WTC11 (cell line): Measurements from ENCODE around the gene ZNF217. TPM values are rescaled to one million over a fixed set of nuclear protein-coding genes. Genes with fewer than 3 reads are reported as not detected.
"Not testable (repeated sequence)": the region's sequence is repeated elsewhere in the genome, so short reads cannot be mapped to it uniquely, and the experiment has no call there.

Experiments used
- ATAC-seq: fragments of 200-7000 bp; cut with Tn5 transposase; 2 replicates; pipeline ENCODE4 v1.10.0; 2021; ENCODE audit warnings: mild to moderate bottlenecking, moderate library complexity
- CTCF ChIA-PET: fragments of 300-600 bp; sonication (Branson Sonifier 250); formaldehyde crosslinking; loops from one replicate; lab custom pipeline; 2021; ENCODE audit warnings: antibody characterized with exemption; lab: Charles Lee
- POLR2A ChIA-PET: fragments of 350-600 bp; sonication (Branson Sonifier 250); formaldehyde crosslinking; loops from one replicate; lab custom pipeline; 2021; ENCODE audit warnings: antibody characterized with exemption; lab: Charles Lee
- DNase-seq: peaks from one replicate; pipeline ENCODE4 v3.0.0; 2021; ENCODE audit warnings: low spot score
- H3K27ac Mint-ChIP-seq: 2 replicates; pipeline ENCODE4 v1.8.0; 2021; ENCODE audit warnings: mixed read lengths
- H3K27me3 Mint-ChIP-seq: 2 replicates; pipeline ENCODE4 v1.8.0; 2021; ENCODE audit warnings: low read depth, mild to moderate bottlenecking, moderate library complexity, mixed read lengths
- H3K36me3 Mint-ChIP-seq: 2 replicates; pipeline ENCODE4 v1.8.0; 2021; ENCODE audit warnings: mixed read lengths
- H3K4me1 Mint-ChIP-seq: 2 replicates; pipeline ENCODE4 v1.8.0; 2022; ENCODE audit warnings: mixed read lengths
- H3K4me3 Mint-ChIP-seq: 2 replicates; pipeline ENCODE4 v1.8.0; 2021; ENCODE audit warnings: mild to moderate bottlenecking, moderate library complexity, mixed read lengths
- H3K9me3 Mint-ChIP-seq: 2 replicates; pipeline ENCODE4 v1.8.0; 2021; ENCODE audit warnings: mixed read lengths
- CBFB ChIP-seq: sonication (generic); formaldehyde crosslinking; IDR thresholded peaks from 2 replicates; pipeline ENCODE4 v1.8.1; 2022; ENCODE audit warnings: mild to moderate bottlenecking, low read depth, missing genetic modification reagents
- CDX4 ChIP-seq: fragments of 250-450 bp; sonication (Bioruptor Pico); IDR thresholded peaks from 2 replicates; pipeline ENCODE4 v1.9.0; 2021; ENCODE audit warnings: moderate library complexity, mild to moderate bottlenecking, inconsistent platforms, borderline replicate concordance
- FOXJ3 ChIP-seq: sonication (generic); formaldehyde crosslinking; IDR thresholded peaks from 2 replicates; pipeline ENCODE4 v1.9.0; 2021; ENCODE audit warnings: missing genetic modification reagents, mild to moderate bottlenecking, borderline replicate concordance
- GABPB1 ChIP-seq: sonication (generic); formaldehyde crosslinking; IDR thresholded peaks from 2 replicates; pipeline ENCODE4 v1.8.1; 2023; ENCODE audit warnings: mild to moderate bottlenecking, missing genetic modification reagents
- HMGA2 ChIP-seq: fragments of 250-450 bp; sonication (Bioruptor Pico); IDR thresholded peaks from 2 replicates; pipeline ENCODE4 v1.4.0; 2021; ENCODE audit warnings: mild to moderate bottlenecking, moderate library complexity
- IRF2 ChIP-seq: sonication (generic); formaldehyde crosslinking; IDR thresholded peaks from 2 replicates; pipeline ENCODE4 v1.8.0; 2022; ENCODE audit warnings: low read depth, missing genetic modification reagents, borderline replicate concordance
- JAZF1 ChIP-seq: fragments of 250-450 bp; sonication (Bioruptor Pico); IDR thresholded peaks from 2 replicates; pipeline ENCODE4 v1.9.0; 2021; ENCODE audit warnings: moderate library complexity, mild to moderate bottlenecking, inconsistent platforms
- MYBL2 ChIP-seq: sonication (generic); formaldehyde crosslinking; IDR thresholded peaks from 2 replicates; pipeline ENCODE4 v1.8.1; 2023; ENCODE audit warnings: mild to moderate bottlenecking, moderate library complexity, missing genetic modification reagents
- NFE2L1 ChIP-seq: sonication (generic); formaldehyde crosslinking; IDR thresholded peaks from 2 replicates; pipeline ENCODE4 v1.8.1; 2023; ENCODE audit warnings: missing genetic modification reagents
- NR3C1 ChIP-seq: sonication (generic); formaldehyde crosslinking; conservative IDR thresholded peaks from 2 replicates; pipeline ENCODE4 v1.8.1; 2023; ENCODE audit warnings: low read depth, mild to moderate bottlenecking, missing genetic modification reagents
- STAT6 ChIP-seq: sonication (generic); formaldehyde crosslinking; conservative IDR thresholded peaks from 2 replicates; pipeline ENCODE4 v1.8.1; 2023; ENCODE audit warnings: mild to moderate bottlenecking, low read depth, missing genetic modification reagents, moderate library complexity
- TCF7 ChIP-seq: sonication (generic); formaldehyde crosslinking; IDR thresholded peaks from 2 replicates; pipeline ENCODE4 v1.8.0; 2022; ENCODE audit warnings: mild to moderate bottlenecking, low read depth, missing genetic modification reagents, moderate library complexity
- TEAD1 ChIP-seq: sonication (generic); formaldehyde crosslinking; IDR thresholded peaks from 2 replicates; pipeline ENCODE4 v1.8.0; 2022; ENCODE audit warnings: mild to moderate bottlenecking, missing genetic modification reagents
- ZNF121 ChIP-seq: sonication (generic); formaldehyde crosslinking; IDR thresholded peaks from 2 replicates; pipeline ENCODE4 v1.8.0; 2023; ENCODE audit warnings: missing genetic modification reagents
- ZNF416 ChIP-seq: fragments of 250-450 bp; sonication (Bioruptor Pico); IDR thresholded peaks from 2 replicates; pipeline ENCODE4 v1.9.0; 2021; ENCODE audit warnings: mild to moderate bottlenecking, inconsistent platforms
- total RNA-seq: library from RNA; stranded (reverse); gene quantifications from 3 replicates; pipeline ENCODE4 v1.2.3, GENCODE V29; 2021
- TF ChIP-seq, protein P1 (sequence below): sonication (generic); formaldehyde crosslinking; IDR thresholded peaks from 2 replicates; pipeline ENCODE4 v1.8.1; 2022; ENCODE audit warnings: mild to moderate bottlenecking, moderate library complexity, missing genetic modification reagents
- TF ChIP-seq, protein P2 (sequence below): sonication (generic); formaldehyde crosslinking; IDR thresholded peaks from 2 replicates; pipeline ENCODE4 v1.8.0; 2023; ENCODE audit warnings: missing genetic modification reagents
- TF ChIP-seq, protein P3 (sequence below): fragments of 250-450 bp; sonication (Bioruptor Pico); IDR thresholded peaks from 2 replicates; pipeline ENCODE4 v1.8.0; 2021; ENCODE audit warnings: mild to moderate bottlenecking

ZNF217 gene
- total RNA-seq, 1 experiment from 2014 or later: 75.6 TPM

GRCh38 chr20:53631909-53632662 is 38.4 kb upstream of the ZNF217 start (continued):
- TF ChIP-seq HMGA2 (CRISPR knock-in tag): no peak

DNA sequence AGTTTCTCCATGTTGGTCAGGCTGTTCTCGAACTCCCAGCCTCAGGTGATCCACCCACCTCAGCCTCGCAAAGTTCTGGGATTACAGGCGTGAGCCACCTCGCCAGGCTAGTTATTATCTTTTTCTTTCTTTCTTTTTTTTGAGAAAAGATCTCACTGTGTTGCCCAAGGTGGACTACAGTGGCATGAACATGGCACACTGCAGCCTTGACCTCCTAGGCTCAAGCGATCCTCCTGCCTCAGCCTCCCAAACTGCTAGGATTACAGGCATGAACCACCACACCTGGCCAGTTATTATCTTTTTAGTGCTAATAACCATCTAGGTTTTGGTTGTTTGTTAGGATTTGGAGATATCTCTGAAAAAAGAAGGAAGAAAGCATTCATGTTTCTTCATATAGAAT is 35.8 kb upstream of the ZNF217 start:
- POLR2A ChIA-PET: no interaction called here
- DNase-seq (no peak), ATAC-seq (no peak)
- Mint-ChIP-seq H3K4me1 (no peaks in the 10 kb centered on the region), H3K9me3 (no peaks in the 10 kb centered on the region), H3K27ac (no peak overlapping the region), H3K4me3 (no peak overlapping the region), H3K36me3 (no peaks in the 10 kb centered on the region), H3K27me3 (no peaks in the 10 kb centered on the region)
- CTCF ChIA-PET: no interaction called here
- no peak for TF ChIP-seq IRF2
- no peak for TF ChIP-seq GABPB1
- no peak for TF ChIP-seq CBFB (CRISPR knock-in tag)
- no peak for TF ChIP-seq TCF7
- no peak for TF ChIP-seq NFE2L1 (CRISPR knock-in tag)
- TF ChIP-seq STAT6 (CRISPR knock-in tag): no peak
- TF ChIP-seq ZNF121 (CRISPR knock-in tag): no peak
- no peak for TF ChIP-seq FOXJ3 (CRISPR knock-in tag)
- TF ChIP-seq CDX4 (CRISPR knock-in tag): no peak

GRCh38 chr20:53628758-53629157 is 35.1 kb upstream of the ZNF217 start:
- CTCF ChIA-PET, H3K4me1 Mint-ChIP-seq, POLR2A ChIA-PET: not testable (repeated sequence)

DNA sequence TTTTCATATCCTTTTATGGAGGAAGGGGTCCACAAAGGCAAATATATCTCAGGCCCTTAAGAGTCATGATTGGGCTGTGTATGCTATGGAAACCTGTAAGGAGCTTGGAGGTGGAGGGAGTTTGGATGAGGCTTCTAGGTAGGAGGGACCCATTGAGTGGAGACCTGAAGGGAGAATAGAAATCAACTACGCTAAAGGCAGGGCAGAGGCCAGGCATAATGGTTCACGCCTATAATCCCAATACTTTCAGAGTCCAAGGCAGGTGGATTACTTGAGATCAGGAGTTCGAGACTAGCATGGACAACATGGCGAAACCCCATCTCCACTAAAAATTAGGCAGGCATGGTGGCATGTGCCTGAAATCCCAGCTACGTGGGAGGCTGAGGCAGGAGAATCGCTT is 34.4 kb upstream of the ZNF217 start:
- H3K27me3 Mint-ChIP-seq: no peaks in the 10 kb centered on the region
- TF ChIP-seq ZNF416 (CRISPR knock-in tag) (no peak), CBFB (CRISPR knock-in tag) (no peak), MYBL2 (CRISPR knock-in tag) (no peak), NR3C1 (CRISPR knock-in tag) (no peak), JAZF1 (no peak), TEAD1 (CRISPR knock-in tag) (no peak), GABPB1 (no peak)
- TF ChIP-seq, protein P1, sequence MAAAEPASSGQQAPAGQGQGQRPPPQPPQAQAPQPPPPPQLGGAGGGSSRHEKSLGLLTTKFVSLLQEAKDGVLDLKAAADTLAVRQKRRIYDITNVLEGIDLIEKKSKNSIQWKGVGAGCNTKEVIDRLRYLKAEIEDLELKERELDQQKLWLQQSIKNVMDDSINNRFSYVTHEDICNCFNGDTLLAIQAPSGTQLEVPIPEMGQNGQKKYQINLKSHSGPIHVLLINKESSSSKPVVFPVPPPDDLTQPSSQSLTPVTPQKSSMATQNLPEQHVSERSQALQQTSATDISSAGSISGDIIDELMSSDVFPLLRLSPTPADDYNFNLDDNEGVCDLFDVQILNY: no peak
- TF ChIP-seq, protein P2, sequence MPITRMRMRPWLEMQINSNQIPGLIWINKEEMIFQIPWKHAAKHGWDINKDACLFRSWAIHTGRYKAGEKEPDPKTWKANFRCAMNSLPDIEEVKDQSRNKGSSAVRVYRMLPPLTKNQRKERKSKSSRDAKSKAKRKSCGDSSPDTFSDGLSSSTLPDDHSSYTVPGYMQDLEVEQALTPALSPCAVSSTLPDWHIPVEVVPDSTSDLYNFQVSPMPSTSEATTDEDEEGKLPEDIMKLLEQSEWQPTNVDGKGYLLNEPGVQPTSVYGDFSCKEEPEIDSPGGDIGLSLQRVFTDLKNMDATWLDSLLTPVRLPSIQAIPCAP (CRISPR knock-in tag): no peak
- TF ChIP-seq, protein P3, sequence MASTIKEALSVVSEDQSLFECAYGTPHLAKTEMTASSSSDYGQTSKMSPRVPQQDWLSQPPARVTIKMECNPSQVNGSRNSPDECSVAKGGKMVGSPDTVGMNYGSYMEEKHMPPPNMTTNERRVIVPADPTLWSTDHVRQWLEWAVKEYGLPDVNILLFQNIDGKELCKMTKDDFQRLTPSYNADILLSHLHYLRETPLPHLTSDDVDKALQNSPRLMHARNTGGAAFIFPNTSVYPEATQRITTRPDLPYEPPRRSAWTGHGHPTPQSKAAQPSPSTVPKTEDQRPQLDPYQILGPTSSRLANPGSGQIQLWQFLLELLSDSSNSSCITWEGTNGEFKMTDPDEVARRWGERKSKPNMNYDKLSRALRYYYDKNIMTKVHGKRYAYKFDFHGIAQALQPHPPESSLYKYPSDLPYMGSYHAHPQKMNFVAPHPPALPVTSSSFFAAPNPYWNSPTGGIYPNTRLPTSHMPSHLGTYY (CRISPR knock-in tag): no peak
- H3K4me1 Mint-ChIP-seq: peaks cover 11% of the 10 kb centered on the region
- POLR2A ChIA-PET: no interaction called here
- no peaks in the 10 kb centered on the region for H3K36me3 Mint-ChIP-seq
- no peak for DNase-seq
- CTCF ChIA-PET: no interaction called here
- no peak for ATAC-seq
- H3K27ac Mint-ChIP-seq: no peak overlapping the region
- no peaks in the 10 kb centered on the region for H3K9me3 Mint-ChIP-seq
- no peak overlapping the region for H3K4me3 Mint-ChIP-seq

More at GRCh38 chr20:53628758-53629157, 35.1 kb upstream of the ZNF217 start:
- ATAC-seq, H3K27ac Mint-ChIP-seq, DNase-seq, H3K27me3 Mint-ChIP-seq, H3K4me3 Mint-ChIP-seq, H3K36me3 Mint-ChIP-seq, H3K9me3 Mint-ChIP-seq: not testable (repeated sequence)

DNA sequence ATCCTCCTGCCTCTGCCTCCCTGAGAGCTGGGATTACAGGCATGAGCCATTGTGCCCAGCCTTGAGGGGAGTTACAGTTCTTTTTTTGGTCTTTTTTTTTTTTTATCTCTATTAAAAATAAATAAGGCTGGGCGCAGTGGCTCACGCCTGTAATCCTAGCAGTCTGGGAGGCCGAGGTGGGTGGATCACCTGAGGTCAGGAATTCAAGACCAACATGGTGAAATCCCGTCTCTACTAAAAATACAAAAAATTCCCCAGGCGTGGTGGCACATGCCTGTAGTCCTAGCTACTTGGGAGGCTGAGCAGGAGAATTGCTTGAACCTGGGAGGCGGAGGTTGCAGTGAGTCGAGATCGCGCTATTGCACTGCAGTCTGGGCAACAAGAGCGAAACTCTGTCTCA is 33.4 kb upstream of the ZNF217 start:
- H3K27me3 Mint-ChIP-seq, H3K9me3 Mint-ChIP-seq, H3K27ac Mint-ChIP-seq, POLR2A ChIA-PET, H3K4me3 Mint-ChIP-seq, ATAC-seq, DNase-seq, H3K36me3 Mint-ChIP-seq: not testable (repeated sequence)
- peaks cover 22% of the 10 kb centered on the region for H3K4me1 Mint-ChIP-seq
- CTCF ChIA-PET: interaction anchor here (0.7 kb wide), 1 partner anchor 722 kb away, joined by 5 read pairs; no protein-coding TSS in a partner anchor
